CD4-positive, alpha-beta memory T cell (primary cell): Measurements from ENCODE around the gene ABI1. TPM values are rescaled to one million over a fixed set of nuclear protein-coding genes. Genes with fewer than 3 reads are reported as not detected.
A peak's percentile ranks its signal among the peaks of the same experiment; 100 is the strongest.

ENCODE experiments used
- CTCF ChIA-PET: fragments of 350-600 bp; sonication (Branson Sonifier 250); formaldehyde crosslinking; loops from one replicate; lab custom pipeline; 2021; ENCODE audit warnings: inconsistent platforms; ENCODE audit not compliant: partially characterized antibody; lab: Charles Lee
- POLR2A ChIA-PET: fragments of 350-600 bp; sonication (Branson Sonifier 250); formaldehyde crosslinking; loops from one replicate; lab custom pipeline; 2021; ENCODE audit not compliant: partially characterized antibody; lab: Charles Lee
- DNase-seq, 5 donors: peaks; one replicate each; pipeline versions ENCODE4 v3.0.0 to v3.0.0-alpha.2; 2020 to 2022; ENCODE audit warnings: mixed read lengths in 1 of 5
- H3K27ac ChIP-seq: one replicate; pipeline ENCODE4 v1.7.0; 2013; ENCODE audit warnings: low read depth, low read length
- H3K27me3 ChIP-seq: 2 replicates; pipeline ENCODE4 v1.7.0; 2013; ENCODE audit warnings: mild to moderate bottlenecking, low read length, moderate library complexity; ENCODE audit not compliant: insufficient read depth
- H3K36me3 ChIP-seq: 2 replicates; pipeline ENCODE4 v1.7.0; 2013; ENCODE audit warnings: mild to moderate bottlenecking, low read length, moderate library complexity; ENCODE audit not compliant: insufficient read depth
- H3K4me1 ChIP-seq: 2 replicates; pipeline ENCODE4 v1.7.0; 2013; ENCODE audit warnings: mild to moderate bottlenecking, low read length, moderate library complexity; ENCODE audit not compliant: insufficient read depth
- H3K4me3 ChIP-seq, 2 donors: one replicate each; pipeline ENCODE4 v1.7.0; 2013; ENCODE audit warnings: low read length in 2 of 2, mild to moderate bottlenecking in 1 of 2
- H3K9me3 ChIP-seq, 2 donors: one replicate each; pipeline ENCODE4 v1.7.0; 2013; ENCODE audit warnings: low read length in 2 of 2, control low read depth in 1 of 2; ENCODE audit not compliant: control insufficient read depth in 1 of 2
- H3K27ac Mint-ChIP-seq, 7 donors: one replicate each; pipeline ENCODE4 v1.8.0; 2020 to 2021; ENCODE audit warnings: mixed read lengths in 7 of 7, mild to moderate bottlenecking in 6 of 7, inconsistent platforms in 3 of 7, moderate library complexity in 3 of 7
- H3K27me3 Mint-ChIP-seq, 2 donors: one replicate each; pipeline ENCODE4 v1.8.0; 2020 to 2021; ENCODE audit warnings: mixed read lengths in 2 of 2
- H3K36me3 Mint-ChIP-seq, 2 donors: one replicate each; pipeline ENCODE4 v1.8.0; 2020 to 2021; ENCODE audit warnings: mixed read lengths in 2 of 2, inconsistent platforms in 1 of 2, mild to moderate bottlenecking in 1 of 2
- H3K4me1 Mint-ChIP-seq, 4 donors: one replicate each; pipeline ENCODE4 v1.8.0; 2020 to 2021; ENCODE audit warnings: mixed read lengths in 4 of 4, mild to moderate bottlenecking in 1 of 4
- H3K4me3 Mint-ChIP-seq, 8 donors: one replicate each; pipeline ENCODE4 v1.8.0; 2020 to 2021; ENCODE audit warnings: mixed read lengths in 8 of 8, mild to moderate bottlenecking in 7 of 8, moderate library complexity in 6 of 8, inconsistent platforms in 3 of 8
- H3K9me3 Mint-ChIP-seq, 8 donors: one replicate each; pipeline ENCODE4 v1.8.0; 2020 to 2021; ENCODE audit warnings: mixed read lengths in 8 of 8, mild to moderate bottlenecking in 5 of 8, inconsistent platforms in 3 of 8, moderate library complexity in 1 of 8
- intact Hi-C: fragments of 100-400 bp; cut with micrococcal nuclease; formaldehyde crosslinking; loops from one replicate; pipeline ENCODE4 v1.15.1; 2023
- polyA plus RNA-seq, 2 donors: library from polyadenylated mRNA; unstranded; fragments of 300-500 nt; fragmentation: Illumina TruSeq; gene quantifications; one replicate each; pipeline ENCODE4 v1.2.3, GENCODE V29; 2021
- total RNA-seq, 2 experiments: library from RNA; stranded (reverse); gene quantifications; one replicate each; pipeline ENCODE4 v1.2.3, GENCODE V29; 2021

The ABI1 gene
- total and polyA plus RNA-seq, 4 experiments from 2014 or later, result 62.2 to 87.6 (median 71.4) TPM

DNA sequence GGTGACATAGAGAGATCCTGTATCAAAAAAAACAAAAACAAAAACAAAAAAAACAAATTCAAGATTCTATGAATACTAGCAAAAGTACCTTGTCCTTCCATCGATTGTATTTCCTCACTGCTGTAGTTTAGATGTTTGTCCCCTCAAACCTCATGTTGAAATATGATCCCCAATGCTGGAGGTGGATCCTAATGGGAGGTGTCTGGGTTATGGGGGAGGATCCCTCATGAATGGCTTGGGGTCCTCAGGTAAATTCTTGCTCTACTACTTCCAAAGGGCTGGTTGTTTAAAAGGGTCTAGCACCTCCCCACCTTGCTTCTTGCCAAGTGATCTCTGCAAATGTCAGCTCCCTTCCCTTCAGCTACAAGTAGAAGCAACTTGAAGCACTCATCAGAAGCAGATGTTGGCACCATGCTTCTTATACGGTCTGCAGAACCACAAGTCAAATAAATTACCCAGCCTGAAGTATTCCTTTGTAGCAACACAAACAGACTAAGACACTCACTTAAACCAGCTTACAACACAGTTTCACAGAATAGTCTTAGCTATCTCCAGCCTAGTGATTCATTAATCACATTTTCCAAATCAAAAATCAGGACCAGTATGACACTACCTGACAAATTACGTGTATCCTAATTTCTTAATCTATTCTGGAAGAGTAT lies 20.7 kb downstream of the ABI1 start:
- peaks cover 0 to 3% (median 0%) of the 10 kb centered on the region in 8 donors for H3K9me3 Mint-ChIP-seq
- Histone ChIP-seq H3K27me3 (no peaks in the 10 kb centered on the region), H3K9me3 (no peaks in the 10 kb centered on the region), H3K36me3 (no peaks in the 10 kb centered on the region), H3K27ac (no peak overlapping the region), H3K4me3 (no peak overlapping the region), H3K4me1 (peaks cover 72% of the 10 kb centered on the region)
- intact Hi-C loops, result no loop called here
- H3K4me1 Mint-ChIP-seq, result peaks cover 57 to 85% (median 71%) of the 10 kb centered on the region in 4 donors
- DNase-seq, result no peak
- H3K27me3 Mint-ChIP-seq, result no peaks in the 10 kb centered on the region
- ChIA-PET CTCF (no interaction called here), POLR2A (no interaction called here)
- H3K36me3 Mint-ChIP-seq, result peaks cover 16 to 24% of the 10 kb centered on the region in 2 donors
- peak overlapping the region in 6 of 8 donors; percentile 1 to 64 (median 22) for H3K4me3 Mint-ChIP-seq
- peak overlapping the region in 2 of 7 donors; percentile 10 to 54 for H3K27ac Mint-ChIP-seq

DNA sequence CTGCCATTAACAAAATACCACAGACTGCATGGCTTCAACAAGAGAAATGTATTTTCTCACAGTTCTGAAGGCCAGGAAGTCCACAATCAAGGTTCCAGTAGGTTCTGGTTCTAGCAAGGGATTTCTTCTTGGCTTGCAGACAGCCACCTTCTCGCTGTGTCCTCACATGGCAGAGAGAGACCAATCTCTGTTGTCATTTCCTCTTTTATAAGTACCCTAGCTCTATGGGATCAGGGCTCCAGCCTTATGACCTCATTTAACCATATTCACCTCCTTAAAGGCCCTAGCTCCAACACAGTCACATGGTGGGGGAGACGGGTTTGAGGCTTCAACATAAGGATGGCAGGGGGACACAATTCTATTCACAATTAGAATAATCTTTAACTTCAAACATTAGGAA lies 23.6 kb downstream of the ABI1 start:
- POLR2A ChIA-PET, result interaction anchor here (1.1 kb wide), 1 partner anchor 14 kb away, joined by 5 read pairs; no protein-coding TSS in a partner anchor

DNA sequence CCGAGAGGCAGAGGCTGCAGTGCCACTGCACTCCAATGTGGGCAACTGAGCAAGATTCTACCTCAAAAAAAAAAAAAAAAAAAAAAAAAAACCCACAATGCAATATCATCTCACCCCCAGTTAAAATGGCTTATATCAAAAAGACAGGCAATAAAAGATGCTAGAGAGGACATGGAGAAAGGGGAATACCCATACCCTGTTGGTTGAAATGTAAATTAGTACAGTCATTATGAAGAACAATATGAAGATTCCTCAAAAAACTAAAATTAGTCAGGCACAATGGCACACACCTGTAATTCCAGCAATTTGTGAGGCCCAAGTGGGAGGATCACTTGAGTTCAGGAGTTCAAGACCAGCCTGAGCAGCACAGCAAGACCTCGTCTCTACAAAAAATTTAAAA lies 25.7 kb downstream of the ABI1 start:
- Histone ChIP-seq H3K36me3 (no peaks in the 10 kb centered on the region), H3K4me1 (peaks cover 42% of the 10 kb centered on the region), H3K4me3 (no peak overlapping the region), H3K27me3 (no peaks in the 10 kb centered on the region), H3K9me3 (no peaks in the 10 kb centered on the region), H3K27ac (no peak overlapping the region)
- intact Hi-C loops, result no loop called here
- peaks cover 43 to 83% (median 66%) of the 10 kb centered on the region in 4 donors for H3K4me1 Mint-ChIP-seq
- peaks cover 0 to 5% (median 0%) of the 10 kb centered on the region in 8 donors for H3K9me3 Mint-ChIP-seq
- H3K27ac Mint-ChIP-seq, result peak overlapping the region in 1 of 7 donors; percentile 2
- DNase-seq, result no peak
- ChIA-PET CTCF (no interaction called here), POLR2A (no interaction called here)
- H3K4me3 Mint-ChIP-seq, result peak overlapping the region in 5 of 8 donors; percentile 5 to 60 (median 12)
- peaks cover 25 to 26% of the 10 kb centered on the region in 2 donors for H3K36me3 Mint-ChIP-seq
- no peaks in the 10 kb centered on the region for H3K27me3 Mint-ChIP-seq

More for the DNA sequence above, 23.6 kb downstream of the ABI1 start:
- H3K27me3 Mint-ChIP-seq, result no peaks in the 10 kb centered on the region
- intact Hi-C loops, result no loop called here
- no peaks in the 10 kb centered on the region for H3K27me3 ChIP-seq
- H3K36me3 ChIP-seq, result no peaks in the 10 kb centered on the region
- no peaks in the 10 kb centered on the region for H3K9me3 ChIP-seq
- peaks cover 23 to 25% of the 10 kb centered on the region in 2 donors for H3K36me3 Mint-ChIP-seq
- peaks cover 49% of the 10 kb centered on the region for H3K4me1 ChIP-seq
- CTCF ChIA-PET, result interaction anchor here (2.2 kb wide), 1 partner anchor 111 kb away, joined by 6 read pairs; no protein-coding TSS in a partner anchor
- H3K27ac ChIP-seq, result no peak overlapping the region
- H3K9me3 Mint-ChIP-seq, result peaks cover 0 to 3% (median 0%) of the 10 kb centered on the region in 8 donors
- peak overlapping the region in 2 of 7 donors; percentile 31 to 50 for H3K27ac Mint-ChIP-seq
- no peak overlapping the region for H3K4me3 ChIP-seq
- H3K4me1 Mint-ChIP-seq, result peaks cover 49 to 87% (median 71%) of the 10 kb centered on the region in 4 donors
- peak overlapping the region in 1 of 8 donors; percentile 35 for H3K4me3 Mint-ChIP-seq
- no peak for DNase-seq

DNA sequence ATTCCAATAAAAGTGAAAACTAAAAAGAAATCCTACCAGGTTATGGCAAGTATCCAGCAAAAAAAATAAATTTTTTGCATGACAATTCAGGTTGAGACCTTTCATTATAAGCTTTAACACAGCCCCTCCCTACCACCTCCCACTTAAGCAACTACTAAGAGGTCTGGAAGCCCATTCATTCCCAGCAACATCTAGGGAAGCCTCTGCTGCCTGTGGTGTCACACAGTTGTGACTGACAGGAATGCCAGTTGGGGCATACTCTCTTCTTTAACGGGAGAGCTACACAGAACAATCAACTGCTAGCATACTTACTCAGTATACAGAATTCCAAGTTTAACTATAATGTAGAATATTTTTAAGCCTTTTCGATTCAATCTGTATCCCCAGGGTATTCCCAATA lies 27.8 kb downstream of the ABI1 start:
- Mint-ChIP-seq H3K9me3 (peaks cover 0 to 5% (median 0%) of the 10 kb centered on the region in 8 donors), H3K4me3 (peak overlapping the region in 2 of 8 donors; percentile 10 to 69), H3K36me3 (peaks cover 22 to 23% of the 10 kb centered on the region in 2 donors), H3K4me1 (peaks cover 33 to 79% (median 61%) of the 10 kb centered on the region in 4 donors), H3K27me3 (no peaks in the 10 kb centered on the region), H3K27ac (peak overlapping the region in 2 of 7 donors; percentile 13 to 54)
- ChIA-PET CTCF (no interaction called here), POLR2A (no interaction called here)
- Histone ChIP-seq H3K36me3 (no peaks in the 10 kb centered on the region), H3K9me3 (no peaks in the 10 kb centered on the region), H3K27ac (no peak overlapping the region), H3K4me1 (peaks cover 32% of the 10 kb centered on the region), H3K27me3 (no peaks in the 10 kb centered on the region), H3K4me3 (no peak overlapping the region)
- intact Hi-C loops, result no loop called here
- no peak for DNase-seq

DNA sequence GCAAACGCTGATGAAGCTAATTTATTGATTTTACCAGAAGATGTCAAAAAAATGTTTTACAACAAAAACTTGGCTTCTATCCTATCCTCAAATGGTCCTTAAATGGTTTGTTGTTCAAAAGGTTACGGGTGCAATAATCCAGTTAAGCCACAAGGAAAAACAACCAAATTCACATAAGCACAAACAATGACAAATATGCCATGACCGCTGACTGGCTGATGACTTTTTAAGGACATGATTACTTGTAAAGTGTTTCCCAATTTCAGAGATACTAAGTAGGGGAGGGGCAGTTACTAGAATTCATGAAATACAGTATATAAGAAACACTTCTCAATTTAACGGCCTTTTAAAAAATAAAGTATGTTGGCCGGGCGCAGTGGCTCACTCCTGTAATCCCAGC lies 28.8 kb downstream of the ABI1 start:
- Mint-ChIP-seq H3K4me3 (peak overlapping the region in 1 of 8 donors; percentile 50), H3K9me3 (peaks cover 0 to 5% (median 0%) of the 10 kb centered on the region in 8 donors), H3K4me1 (peaks cover 35 to 79% (median 60%) of the 10 kb centered on the region in 4 donors), H3K27ac (no peak overlapping the region), H3K36me3 (peaks cover 19 to 23% of the 10 kb centered on the region in 2 donors), H3K27me3 (no peaks in the 10 kb centered on the region)
- CTCF ChIA-PET, result no interaction called here
- Histone ChIP-seq H3K9me3 (no peaks in the 10 kb centered on the region), H3K27me3 (no peaks in the 10 kb centered on the region), H3K4me3 (no peak overlapping the region), H3K4me1 (peaks cover 25% of the 10 kb centered on the region), H3K36me3 (no peaks in the 10 kb centered on the region), H3K27ac (no peak overlapping the region)
- no peak for DNase-seq
- intact Hi-C loops, result no loop called here
- POLR2A ChIA-PET, result no interaction called here

DNA sequence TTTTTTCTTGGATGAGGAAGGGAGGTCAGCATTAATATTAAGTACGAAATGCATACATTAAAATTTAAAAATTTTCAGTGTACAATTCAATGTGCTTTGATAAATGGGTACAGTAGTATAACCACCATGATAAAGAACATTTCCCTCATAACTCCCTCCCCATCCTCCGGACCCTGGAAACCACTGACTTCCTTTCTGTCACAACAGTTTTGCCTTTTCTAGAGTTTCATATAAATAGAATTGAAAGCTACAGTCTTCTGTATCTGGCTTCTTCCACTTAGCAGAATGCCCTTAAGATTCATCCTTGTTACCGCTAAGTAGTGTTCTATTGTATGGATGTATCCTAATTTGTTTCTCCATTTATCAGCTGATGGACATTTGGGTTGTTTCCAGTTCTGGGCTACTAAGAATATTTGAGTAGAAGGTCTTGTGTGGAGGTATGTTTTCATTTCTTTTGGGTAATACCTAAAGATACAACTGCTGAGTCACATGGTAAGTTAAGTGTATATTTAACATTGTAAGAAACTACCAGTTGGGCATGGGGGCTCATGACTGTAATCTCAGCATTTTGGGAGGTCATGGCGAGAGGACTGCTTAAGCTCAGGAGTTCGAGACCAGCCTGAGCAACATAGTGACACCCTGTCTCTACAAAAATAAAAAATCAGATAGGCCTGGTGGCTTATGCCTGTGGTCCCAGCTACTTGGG lies 30.8 kb downstream of the ABI1 start:
- H3K27ac Mint-ChIP-seq, result peak overlapping the region in 3 of 7 donors; percentile 37 to 65 (median 38)
- Histone ChIP-seq H3K27ac (no peak overlapping the region), H3K27me3 (no peaks in the 10 kb centered on the region), H3K36me3 (no peaks in the 10 kb centered on the region), H3K9me3 (no peaks in the 10 kb centered on the region), H3K4me3 (no peak overlapping the region), H3K4me1 (peaks cover 40% of the 10 kb centered on the region)
- ChIA-PET CTCF (interaction anchor here (1.1 kb wide), 1 partner anchor 104 kb away, joined by 4 read pairs; no protein-coding TSS in a partner anchor), POLR2A (no interaction called here)
- peaks cover 0 to 3% (median 0%) of the 10 kb centered on the region in 8 donors for H3K9me3 Mint-ChIP-seq
- peaks cover 12 to 19% of the 10 kb centered on the region in 2 donors for H3K36me3 Mint-ChIP-seq
- peak overlapping the region in 4 of 8 donors; percentile 11 to 38 (median 18) for H3K4me3 Mint-ChIP-seq
- H3K4me1 Mint-ChIP-seq, result peaks cover 38 to 85% (median 60%) of the 10 kb centered on the region in 4 donors
- H3K27me3 Mint-ChIP-seq, result no peaks in the 10 kb centered on the region
- no peak for DNase-seq
- intact Hi-C loops, result no loop called here
